ENCODE measurements around the gene FMNL2. TPM values are rescaled to one million over a fixed set of nuclear protein-coding genes. Genes with fewer than 3 reads are reported as not detected.

Gene FMNL2
- total and polyA plus RNA-seq, 2 experiments from 2014 or later: 16.5 to 45.4 TPM

DNA sequence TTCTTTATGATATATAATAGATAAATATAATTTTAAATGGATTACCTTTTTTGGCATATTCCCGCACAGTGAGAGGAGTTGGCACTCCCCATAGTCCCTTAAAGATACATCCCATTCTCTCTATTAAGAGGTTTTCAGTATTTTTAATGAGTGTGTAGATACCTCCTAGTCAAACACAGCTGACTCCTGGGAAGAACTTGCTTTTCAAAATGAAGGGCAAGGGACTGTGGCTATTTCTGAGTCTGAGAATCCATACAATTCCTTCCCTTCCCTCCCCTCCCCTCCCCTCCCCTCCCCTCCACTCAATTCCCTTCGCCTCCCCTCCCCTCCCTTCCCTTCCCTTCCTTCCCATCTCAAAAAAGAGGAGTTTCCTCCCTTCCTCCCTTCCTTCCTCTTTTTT lies 288.8 kb downstream of the FMNL2 start:
- H3K4me2 ChIP-seq: no peak overlapping the region
- no peaks in the 10 kb centered on the region for H3K9me3 Mint-ChIP-seq
- H2AFZ ChIP-seq: no peak overlapping the region
- no peaks in the 10 kb centered on the region for H3K4me1 ChIP-seq (ENCODE audit: insufficient read depth)
- TF ChIP-seq EZH2phosphoT487 (IDR thresholded peaks at IDR 0.05; ENCODE audit: unreplicated experiment): no peak
- no peak for TF ChIP-seq EZH2 (IDR thresholded peaks at IDR 0.05; ENCODE audit: low read depth, unreplicated experiment)
- no peak for TF ChIP-seq CREB1 (CRISPR knock-in tag; IDR thresholded peaks at IDR 0.05; ENCODE audit: low read depth)
- no peak for TF ChIP-seq ZNF114 (CRISPR knock-in tag; IDR thresholded peaks at IDR 0.05)
- no peak for TF ChIP-seq ZNF462 (CRISPR knock-in tag; IDR thresholded peaks at IDR 0.05)
- TF ChIP-seq STAT1 (IDR thresholded peaks at IDR 0.05; ENCODE audit: unreplicated experiment): no peak
- TF ChIP-seq, protein P1, sequence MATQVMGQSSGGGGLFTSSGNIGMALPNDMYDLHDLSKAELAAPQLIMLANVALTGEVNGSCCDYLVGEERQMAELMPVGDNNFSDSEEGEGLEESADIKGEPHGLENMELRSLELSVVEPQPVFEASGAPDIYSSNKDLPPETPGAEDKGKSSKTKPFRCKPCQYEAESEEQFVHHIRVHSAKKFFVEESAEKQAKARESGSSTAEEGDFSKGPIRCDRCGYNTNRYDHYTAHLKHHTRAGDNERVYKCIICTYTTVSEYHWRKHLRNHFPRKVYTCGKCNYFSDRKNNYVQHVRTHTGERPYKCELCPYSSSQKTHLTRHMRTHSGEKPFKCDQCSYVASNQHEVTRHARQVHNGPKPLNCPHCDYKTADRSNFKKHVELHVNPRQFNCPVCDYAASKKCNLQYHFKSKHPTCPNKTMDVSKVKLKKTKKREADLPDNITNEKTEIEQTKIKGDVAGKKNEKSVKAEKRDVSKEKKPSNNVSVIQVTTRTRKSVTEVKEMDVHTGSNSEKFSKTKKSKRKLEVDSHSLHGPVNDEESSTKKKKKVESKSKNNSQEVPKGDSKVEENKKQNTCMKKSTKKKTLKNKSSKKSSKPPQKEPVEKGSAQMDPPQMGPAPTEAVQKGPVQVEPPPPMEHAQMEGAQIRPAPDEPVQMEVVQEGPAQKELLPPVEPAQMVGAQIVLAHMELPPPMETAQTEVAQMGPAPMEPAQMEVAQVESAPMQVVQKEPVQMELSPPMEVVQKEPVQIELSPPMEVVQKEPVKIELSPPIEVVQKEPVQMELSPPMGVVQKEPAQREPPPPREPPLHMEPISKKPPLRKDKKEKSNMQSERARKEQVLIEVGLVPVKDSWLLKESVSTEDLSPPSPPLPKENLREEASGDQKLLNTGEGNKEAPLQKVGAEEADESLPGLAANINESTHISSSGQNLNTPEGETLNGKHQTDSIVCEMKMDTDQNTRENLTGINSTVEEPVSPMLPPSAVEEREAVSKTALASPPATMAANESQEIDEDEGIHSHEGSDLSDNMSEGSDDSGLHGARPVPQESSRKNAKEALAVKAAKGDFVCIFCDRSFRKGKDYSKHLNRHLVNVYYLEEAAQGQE (IDR thresholded peaks at IDR 0.05; ENCODE audit: unreplicated experiment): no peak
- no peak for TF ChIP-seq ETS1 (IDR thresholded peaks at IDR 0.05)
- TF ChIP-seq CTCF (conservative IDR thresholded peaks at IDR 0.05; ENCODE audit: low read depth in 2 of 2): no peak
- H3K36me3 Mint-ChIP-seq (ENCODE audit: low read depth): peaks cover 30% of the 10 kb centered on the region
- peaks cover 11% of the 10 kb centered on the region; the same call in 1 of the 2 replicates for H4K20me1 ChIP-seq (replicated peaks; ENCODE audit: insufficient read depth)
- no peaks in the 10 kb centered on the region for H3K27me3 ChIP-seq (ENCODE audit: insufficient read depth)
- no peak overlapping the region for H3K27ac ChIP-seq (ENCODE audit: low read depth)
- no peak for DNase-seq (ENCODE audit: low spot score)
- peaks cover 10% of the 10 kb centered on the region; the same call in 1 of the 2 replicates for H3K36me3 ChIP-seq (ENCODE audit: insufficient read depth)
- H3K27ac Mint-ChIP-seq: no peak overlapping the region
- no peaks in the 10 kb centered on the region for H3K9me2 ChIP-seq (ENCODE audit: insufficient read depth)
- no peaks in the 10 kb centered on the region for H3K4me1 Mint-ChIP-seq
- no peak overlapping the region for H3K4me3 Mint-ChIP-seq
- H3F3A ChIP-seq (replicated peaks; ENCODE audit: low read depth): no peaks in the 10 kb centered on the region
- no peak for ATAC-seq
- H3K27me3 Mint-ChIP-seq (ENCODE audit: insufficient read depth, low read depth, poor library complexity): no peaks in the 10 kb centered on the region
- H3K79me2 ChIP-seq (replicated peaks; ENCODE audit: insufficient read depth): no peaks in the 10 kb centered on the region
- no peak overlapping the region for H3K4me3 ChIP-seq
